Gastrocnemius medialis (tissue), 4 donors: ENCODE data around the gene PTPN20.

Experiments used
- POLR2A ChIP-seq, 2 donors: fragments of 450-650 bp; IDR thresholded peaks; one replicate each; pipeline ENCODE4 v1.6.1; 2017; ENCODE audit warnings: antibody characterized with exemption in 2 of 2, mild to moderate bottlenecking in 2 of 2, moderate library complexity in 2 of 2
- TF ChIP-seq, protein P1 (sequence below), 5 experiments: fragments of 450-650 bp in 3 of 5; fragments of 200-600 bp in 2 of 5; sonication (generic) in 2 of 5; IDR thresholded peaks in 4 of 5; conservative IDR thresholded peaks in 1 of 5; 1 replicate in 4 of 5; 2 replicates in 1 of 5; pipeline ENCODE4 v1.5.1; 2016 to 2019; ENCODE audit warnings: antibody characterized with exemption in 5 of 5, mild to moderate bottlenecking in 3 of 5, moderate library complexity in 3 of 5

DNA sequence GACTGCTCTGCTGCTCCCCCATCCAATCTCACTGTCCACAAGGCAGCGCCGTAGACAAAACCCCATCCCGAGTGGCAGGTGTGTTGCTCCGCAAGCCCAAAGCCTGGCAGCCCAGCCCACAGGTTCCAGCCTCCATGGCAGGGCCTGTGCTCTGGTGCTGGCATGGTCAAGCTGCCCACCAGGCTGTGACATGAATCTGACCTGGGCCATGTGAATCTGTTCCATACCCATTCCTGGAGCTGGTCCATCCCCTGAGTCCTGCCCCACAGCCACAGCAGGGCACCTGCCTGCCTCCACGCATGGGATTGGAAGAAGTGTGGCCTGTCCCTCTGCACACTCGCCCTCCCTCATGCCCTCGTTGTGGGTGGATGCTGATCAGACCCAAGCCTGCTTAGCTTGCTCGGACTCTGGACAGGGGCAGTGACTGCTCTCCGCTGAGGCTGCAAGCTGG lies 128.8 kb downstream of the PTPN20 start:
- no peak for TF ChIP-seq POLR2A (IDR thresholded peaks at IDR 0.05)
- TF ChIP-seq, protein P1, sequence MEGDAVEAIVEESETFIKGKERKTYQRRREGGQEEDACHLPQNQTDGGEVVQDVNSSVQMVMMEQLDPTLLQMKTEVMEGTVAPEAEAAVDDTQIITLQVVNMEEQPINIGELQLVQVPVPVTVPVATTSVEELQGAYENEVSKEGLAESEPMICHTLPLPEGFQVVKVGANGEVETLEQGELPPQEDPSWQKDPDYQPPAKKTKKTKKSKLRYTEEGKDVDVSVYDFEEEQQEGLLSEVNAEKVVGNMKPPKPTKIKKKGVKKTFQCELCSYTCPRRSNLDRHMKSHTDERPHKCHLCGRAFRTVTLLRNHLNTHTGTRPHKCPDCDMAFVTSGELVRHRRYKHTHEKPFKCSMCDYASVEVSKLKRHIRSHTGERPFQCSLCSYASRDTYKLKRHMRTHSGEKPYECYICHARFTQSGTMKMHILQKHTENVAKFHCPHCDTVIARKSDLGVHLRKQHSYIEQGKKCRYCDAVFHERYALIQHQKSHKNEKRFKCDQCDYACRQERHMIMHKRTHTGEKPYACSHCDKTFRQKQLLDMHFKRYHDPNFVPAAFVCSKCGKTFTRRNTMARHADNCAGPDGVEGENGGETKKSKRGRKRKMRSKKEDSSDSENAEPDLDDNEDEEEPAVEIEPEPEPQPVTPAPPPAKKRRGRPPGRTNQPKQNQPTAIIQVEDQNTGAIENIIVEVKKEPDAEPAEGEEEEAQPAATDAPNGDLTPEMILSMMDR (IDR thresholded peaks at IDR 0.05 in 4 of 5, conservative IDR thresholded peaks at IDR 0.05 in 1 of 5) = no peak
